HFFc6 (cell line): ENCODE measurements around the gene POMC. TPM values are rescaled to one million over a fixed set of nuclear protein-coding genes. Genes with fewer than 3 reads are reported as not detected.

Source experiments
- DNase-seq: peaks from one replicate; pipeline ENCODE4 v3.0.0-alpha.2; 2018
- H3K27ac Mint-ChIP-seq: 2 replicates; pipeline ENCODE4 v1.8.0; 2020; ENCODE audit warnings: mild to moderate bottlenecking, mixed read lengths
- H3K27me3 Mint-ChIP-seq: 2 replicates; pipeline ENCODE4 v1.8.0; 2021; ENCODE audit warnings: mild to moderate bottlenecking, moderate library complexity, mixed read lengths; ENCODE audit not compliant: insufficient read depth
- H3K36me3 Mint-ChIP-seq: 2 replicates; pipeline ENCODE4 v1.8.0; 2021; ENCODE audit warnings: low read depth, mixed read lengths
- H3K4me1 Mint-ChIP-seq: 2 replicates; pipeline ENCODE4 v1.8.0; 2020; ENCODE audit warnings: low read depth, mixed read lengths
- H3K4me3 Mint-ChIP-seq: 2 replicates; pipeline ENCODE4 v1.8.0; 2020; ENCODE audit warnings: mild to moderate bottlenecking, moderate library complexity, mixed read lengths
- H3K9me3 Mint-ChIP-seq: 2 replicates; pipeline ENCODE4 v1.8.0; 2020; ENCODE audit warnings: mild to moderate bottlenecking, mixed read lengths
- total RNA-seq, 6 experiments: library from RNA; stranded (reverse); fragmentation: NEBNext Ultra II Directional; extraction: Animal tissue kit (Norgen Biotek cat#: 25700); gene quantifications; 2 replicates in 1 of 6; 3 replicates in 5 of 6; pipeline ENCODE4 v1.2.3, GENCODE V29; 2021
- TF ChIP-seq, protein P1 (sequence below): fragments of 200-600 bp; sonication (generic); IDR thresholded peaks from 2 replicates; pipeline ENCODE4 v1.5.0; 2021; ENCODE audit warnings: antibody characterized with exemption, mild to moderate bottlenecking

The POMC gene
- total RNA-seq, 6 experiments from 2014 or later, result not detected

- no peak for DNase-seq
- Mint-ChIP-seq H3K4me3 (no peak overlapping the region), H3K27ac (no peak overlapping the region), H3K4me1 (peaks cover 10% of the 10 kb centered on the region), H3K36me3 (no peaks in the 10 kb centered on the region), H3K27me3 (peaks cover 12% of the 10 kb centered on the region), H3K9me3 (no peaks in the 10 kb centered on the region)
- TF ChIP-seq, protein P1, sequence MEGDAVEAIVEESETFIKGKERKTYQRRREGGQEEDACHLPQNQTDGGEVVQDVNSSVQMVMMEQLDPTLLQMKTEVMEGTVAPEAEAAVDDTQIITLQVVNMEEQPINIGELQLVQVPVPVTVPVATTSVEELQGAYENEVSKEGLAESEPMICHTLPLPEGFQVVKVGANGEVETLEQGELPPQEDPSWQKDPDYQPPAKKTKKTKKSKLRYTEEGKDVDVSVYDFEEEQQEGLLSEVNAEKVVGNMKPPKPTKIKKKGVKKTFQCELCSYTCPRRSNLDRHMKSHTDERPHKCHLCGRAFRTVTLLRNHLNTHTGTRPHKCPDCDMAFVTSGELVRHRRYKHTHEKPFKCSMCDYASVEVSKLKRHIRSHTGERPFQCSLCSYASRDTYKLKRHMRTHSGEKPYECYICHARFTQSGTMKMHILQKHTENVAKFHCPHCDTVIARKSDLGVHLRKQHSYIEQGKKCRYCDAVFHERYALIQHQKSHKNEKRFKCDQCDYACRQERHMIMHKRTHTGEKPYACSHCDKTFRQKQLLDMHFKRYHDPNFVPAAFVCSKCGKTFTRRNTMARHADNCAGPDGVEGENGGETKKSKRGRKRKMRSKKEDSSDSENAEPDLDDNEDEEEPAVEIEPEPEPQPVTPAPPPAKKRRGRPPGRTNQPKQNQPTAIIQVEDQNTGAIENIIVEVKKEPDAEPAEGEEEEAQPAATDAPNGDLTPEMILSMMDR, result no peak
Observed at GRCh38 chr2:25125189-25125588, 43.2 kb downstream of the POMC start.

DNA sequence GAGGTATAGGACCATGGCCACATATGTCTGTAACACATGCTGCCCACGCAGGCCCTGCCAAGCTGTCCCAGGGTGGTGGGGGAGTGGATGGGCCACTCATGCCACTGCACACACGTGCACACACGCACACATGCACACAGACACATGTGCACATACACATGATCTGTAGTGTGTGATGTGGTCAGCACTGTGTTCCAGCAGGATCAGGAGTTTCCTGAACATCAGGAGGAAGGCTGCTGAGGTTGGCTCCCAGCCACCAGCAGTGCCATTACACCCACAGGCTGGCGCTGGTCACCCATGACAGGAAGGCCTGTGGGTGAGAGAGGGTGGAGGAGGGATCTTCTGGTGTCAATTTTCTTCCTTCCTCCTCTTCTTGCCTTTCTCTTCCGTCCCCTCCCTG is 44.7 kb downstream of the POMC start:
- no peak for DNase-seq
- peaks cover 11% of the 10 kb centered on the region; the same call in 1 of the 2 replicates for H3K27me3 Mint-ChIP-seq
- TF ChIP-seq, protein P1, result no peak
- no peaks in the 10 kb centered on the region for H3K36me3 Mint-ChIP-seq
- H3K9me3 Mint-ChIP-seq, result no peaks in the 10 kb centered on the region
- peaks cover 6% of the 10 kb centered on the region; the same call in 1 of the 2 replicates for H3K4me1 Mint-ChIP-seq
- no peak overlapping the region for H3K27ac Mint-ChIP-seq
- H3K4me3 Mint-ChIP-seq, result no peak overlapping the region

GRCh38 chr2:25122367-25122766 is 46.0 kb downstream of the POMC start:
- peaks cover 10% of the 10 kb centered on the region for H3K27me3 Mint-ChIP-seq

DNA sequence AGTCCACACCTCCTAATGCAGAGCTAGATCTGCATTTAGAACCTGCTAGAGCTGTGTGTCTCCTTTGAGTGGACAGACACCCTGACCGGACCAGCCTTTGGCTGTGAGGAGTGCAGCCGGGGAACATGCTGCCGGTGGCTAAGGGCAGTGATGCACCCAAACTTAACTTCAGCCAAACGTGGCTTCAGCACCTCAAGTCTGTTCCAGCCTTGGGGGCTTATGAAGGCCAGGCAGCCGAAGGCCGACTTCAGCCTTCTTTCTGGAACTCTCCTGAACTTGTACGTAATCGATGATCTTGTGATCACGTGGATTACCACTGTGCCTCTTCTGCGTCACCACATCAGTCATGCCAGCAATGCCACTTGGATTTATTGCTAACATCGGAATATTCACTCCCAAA is 49.1 kb downstream of the POMC start:
- H3K36me3 Mint-ChIP-seq, result no peaks in the 10 kb centered on the region
- peaks cover 9% of the 10 kb centered on the region for H3K4me1 Mint-ChIP-seq
- H3K4me3 Mint-ChIP-seq, result no peak overlapping the region
- no peak for DNase-seq
- peaks cover 21% of the 10 kb centered on the region for H3K27me3 Mint-ChIP-seq
- no peak overlapping the region for H3K27ac Mint-ChIP-seq
- TF ChIP-seq, protein P1, result no peak
- H3K9me3 Mint-ChIP-seq, result no peaks in the 10 kb centered on the region

More at GRCh38 chr2:25122367-25122766, 46.0 kb downstream of the POMC start:
- TF ChIP-seq, protein P1, result no peak
- DNase-seq, result no peak
- no peaks in the 10 kb centered on the region for H3K9me3 Mint-ChIP-seq
- H3K27ac Mint-ChIP-seq, result no peak overlapping the region
- H3K4me3 Mint-ChIP-seq, result no peak overlapping the region
- H3K36me3 Mint-ChIP-seq, result no peaks in the 10 kb centered on the region
- H3K4me1 Mint-ChIP-seq, result no peaks in the 10 kb centered on the region; the same call in 1 of the 2 replicates

GRCh38 chr2:25116956-25117355 is 51.4 kb downstream of the POMC start:
- Mint-ChIP-seq H3K27me3 (peaks cover 15% of the 10 kb centered on the region), H3K9me3 (no peaks in the 10 kb centered on the region), H3K4me1 (peaks cover 9% of the 10 kb centered on the region), H3K27ac (no peak overlapping the region), H3K4me3 (no peak overlapping the region), H3K36me3 (no peaks in the 10 kb centered on the region)
- TF ChIP-seq, protein P1, result no peak
- DNase-seq, result no peak

GRCh38 chr2:25115902-25116301 is 52.5 kb downstream of the POMC start:
- H3K4me1 Mint-ChIP-seq, result peaks cover 9% of the 10 kb centered on the region
- no peak overlapping the region for H3K4me3 Mint-ChIP-seq
- no peaks in the 10 kb centered on the region for H3K36me3 Mint-ChIP-seq
- no peak overlapping the region for H3K27ac Mint-ChIP-seq
- DNase-seq, result peak; percentile 63
- H3K9me3 Mint-ChIP-seq, result no peaks in the 10 kb centered on the region
- TF ChIP-seq, protein P1, result no peak
- H3K27me3 Mint-ChIP-seq, result peaks cover 18% of the 10 kb centered on the region
